ENCODE results near the gene PTPRQ.

DNA sequence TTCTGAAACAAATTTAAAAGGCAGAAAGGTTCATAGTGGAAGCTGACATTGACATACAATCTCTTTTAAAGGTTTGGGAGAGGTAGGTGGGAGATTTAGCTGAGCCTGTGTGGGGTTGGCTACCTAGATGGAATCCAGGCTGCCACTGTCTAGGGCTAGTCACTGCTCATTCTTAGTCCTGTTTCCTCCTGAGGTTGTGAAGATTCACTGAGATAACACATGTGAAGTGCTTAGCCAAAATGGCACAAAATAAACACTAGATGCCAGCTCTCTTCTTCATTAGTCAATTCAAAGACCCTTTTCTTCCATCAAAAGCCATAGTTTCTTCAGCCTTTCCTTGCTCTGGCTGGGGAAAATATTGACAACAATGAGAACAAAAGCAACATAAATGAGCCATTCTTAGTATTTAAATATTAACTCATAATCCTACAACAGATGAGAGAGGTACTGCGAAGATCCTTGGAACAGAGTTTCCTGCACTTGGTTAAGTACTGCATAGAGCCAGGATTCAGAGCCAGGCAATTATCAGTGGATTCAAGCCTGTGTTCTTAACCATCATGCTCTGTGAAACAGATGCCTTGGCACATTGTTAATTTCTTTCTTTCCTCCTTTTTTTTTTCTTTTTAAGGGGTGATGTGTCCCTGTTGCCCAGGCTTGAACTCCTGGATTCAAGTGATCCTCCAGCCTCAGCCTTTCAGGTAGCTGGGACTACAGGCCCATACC is 266.9 kb downstream of the PTPRQ start:
- TF ChIP-seq, protein P1, sequence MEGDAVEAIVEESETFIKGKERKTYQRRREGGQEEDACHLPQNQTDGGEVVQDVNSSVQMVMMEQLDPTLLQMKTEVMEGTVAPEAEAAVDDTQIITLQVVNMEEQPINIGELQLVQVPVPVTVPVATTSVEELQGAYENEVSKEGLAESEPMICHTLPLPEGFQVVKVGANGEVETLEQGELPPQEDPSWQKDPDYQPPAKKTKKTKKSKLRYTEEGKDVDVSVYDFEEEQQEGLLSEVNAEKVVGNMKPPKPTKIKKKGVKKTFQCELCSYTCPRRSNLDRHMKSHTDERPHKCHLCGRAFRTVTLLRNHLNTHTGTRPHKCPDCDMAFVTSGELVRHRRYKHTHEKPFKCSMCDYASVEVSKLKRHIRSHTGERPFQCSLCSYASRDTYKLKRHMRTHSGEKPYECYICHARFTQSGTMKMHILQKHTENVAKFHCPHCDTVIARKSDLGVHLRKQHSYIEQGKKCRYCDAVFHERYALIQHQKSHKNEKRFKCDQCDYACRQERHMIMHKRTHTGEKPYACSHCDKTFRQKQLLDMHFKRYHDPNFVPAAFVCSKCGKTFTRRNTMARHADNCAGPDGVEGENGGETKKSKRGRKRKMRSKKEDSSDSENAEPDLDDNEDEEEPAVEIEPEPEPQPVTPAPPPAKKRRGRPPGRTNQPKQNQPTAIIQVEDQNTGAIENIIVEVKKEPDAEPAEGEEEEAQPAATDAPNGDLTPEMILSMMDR (IDR thresholded peaks at IDR 0.05) = no peak
- TF ChIP-seq POLR2A (IDR thresholded peaks at IDR 0.05) = no peak

All from tibial nerve (tissue), 3 donors.